HG03378 (cell line): ENCODE data around the gene TBC1D9B.
"Not testable (repeated sequence)": the region's sequence is repeated elsewhere in the genome, so short reads cannot be mapped to it uniquely, and the experiment has no call there.

Source experiments
- ATAC-seq: cut with Tn5 transposase; IDR thresholded peaks from one replicate; pipeline ENCODE4 v1.9.1; 2021; ENCODE audit warnings: mild to moderate bottlenecking, moderate library complexity; ENCODE audit not compliant: unreplicated experiment

The TBC1D9B gene

GRCh38 chr5:179840766-179841165 lies 66.9 kb downstream of the TBC1D9B start:
- ATAC-seq: no peak

DNA sequence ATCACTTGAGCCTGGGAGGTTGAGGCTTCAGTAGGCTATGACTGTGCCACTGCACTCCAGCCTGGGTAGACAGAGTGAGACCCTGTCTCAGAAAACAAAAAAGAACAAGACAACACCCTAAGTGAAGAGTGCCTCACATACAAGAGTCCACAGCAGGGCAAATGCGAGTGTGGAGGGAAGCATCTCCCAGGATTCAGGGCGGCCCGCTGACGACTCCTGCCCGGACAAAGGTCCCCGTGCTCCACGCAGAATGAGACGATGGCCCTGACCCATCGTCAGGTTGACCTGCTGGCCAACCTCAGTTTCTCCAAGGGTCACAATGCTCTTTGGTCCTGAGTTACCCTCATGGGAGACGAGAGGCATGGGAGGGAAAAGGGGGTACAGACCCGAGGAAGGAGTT lies 67.4 kb downstream of the TBC1D9B start:
- ATAC-seq: no peak

DNA sequence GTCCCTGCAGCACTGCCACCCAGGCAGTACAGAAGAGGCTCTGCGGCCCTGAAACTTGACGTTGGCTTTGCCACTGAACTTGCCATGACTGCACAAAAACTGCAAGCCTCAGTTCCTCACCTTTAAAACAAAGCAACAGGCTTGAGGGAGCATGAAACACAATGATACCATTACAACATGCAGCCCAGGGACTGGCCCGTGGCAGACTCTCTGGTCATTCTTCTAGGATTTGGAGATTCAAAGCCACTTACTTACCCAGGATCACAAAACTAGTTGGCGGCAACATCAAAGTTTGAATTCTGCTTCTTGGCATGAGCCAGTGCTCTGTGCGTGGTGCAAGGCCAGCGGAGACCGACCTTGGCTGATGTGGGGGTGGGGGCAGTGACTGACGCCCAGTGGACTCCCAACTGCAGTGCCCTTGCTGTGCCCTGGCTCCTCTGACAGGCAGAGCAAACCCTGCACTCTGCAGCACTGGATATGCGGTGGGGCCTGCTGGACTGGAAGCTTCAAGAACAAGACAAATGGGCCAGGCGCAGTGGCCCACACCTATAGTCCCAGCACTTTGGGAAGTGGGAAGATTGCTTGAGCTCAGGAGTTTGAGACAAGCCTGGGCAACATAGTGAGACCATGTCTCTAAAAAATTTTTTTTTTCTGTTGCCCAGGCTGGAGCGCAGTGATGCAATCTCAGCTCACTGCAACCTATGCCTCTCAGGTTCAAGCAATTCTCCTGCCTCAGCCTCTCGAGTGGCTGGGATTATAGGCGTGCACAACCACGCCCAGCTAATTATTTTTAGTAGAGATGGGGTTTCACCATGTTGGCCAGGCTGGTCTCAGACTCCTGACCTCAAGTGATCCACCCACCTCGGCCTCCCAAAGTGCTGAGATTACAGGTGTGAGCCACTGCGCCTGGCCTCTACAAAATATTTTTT lies 68.1 kb downstream of the TBC1D9B start:
- no peak for ATAC-seq

- ATAC-seq: no peak
Measured at GRCh38 chr5:179837076-179838011, 70.4 kb downstream of the TBC1D9B start.

- ATAC-seq: peak; percentile 43
Measured at GRCh38 chr5:179836225-179837019, 71.3 kb downstream of the TBC1D9B start.

DNA sequence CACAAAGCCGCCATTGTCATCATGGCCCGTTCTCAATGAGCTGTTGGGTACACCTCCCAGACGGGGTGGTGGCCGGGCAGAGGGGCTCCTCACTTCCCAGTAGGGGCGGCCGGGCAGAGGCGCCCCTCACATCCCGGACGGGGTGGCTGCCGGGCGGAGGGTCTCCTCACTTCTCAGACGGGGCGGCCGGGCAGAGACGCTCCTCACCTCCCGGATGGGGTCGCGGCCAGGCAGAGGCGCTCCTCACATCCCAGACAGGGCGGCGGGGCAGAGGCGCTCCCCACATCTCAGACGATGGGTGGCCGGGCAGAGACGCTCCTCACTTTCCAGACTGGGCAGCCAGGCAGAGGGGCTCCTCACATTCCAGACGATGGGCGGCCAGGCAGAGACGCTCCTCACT lies 72.8 kb downstream of the TBC1D9B start:
- not testable (repeated sequence) for ATAC-seq

- ATAC-seq: no peak
Measured at GRCh38 chr5:179834120-179834519, 73.6 kb downstream of the TBC1D9B start.

- ATAC-seq: no peak
Measured at GRCh38 chr5:179833709-179834070, 74.0 kb downstream of the TBC1D9B start.

- ATAC-seq: no peak
Measured at GRCh38 chr5:179833056-179833708, 74.5 kb downstream of the TBC1D9B start.

DNA sequence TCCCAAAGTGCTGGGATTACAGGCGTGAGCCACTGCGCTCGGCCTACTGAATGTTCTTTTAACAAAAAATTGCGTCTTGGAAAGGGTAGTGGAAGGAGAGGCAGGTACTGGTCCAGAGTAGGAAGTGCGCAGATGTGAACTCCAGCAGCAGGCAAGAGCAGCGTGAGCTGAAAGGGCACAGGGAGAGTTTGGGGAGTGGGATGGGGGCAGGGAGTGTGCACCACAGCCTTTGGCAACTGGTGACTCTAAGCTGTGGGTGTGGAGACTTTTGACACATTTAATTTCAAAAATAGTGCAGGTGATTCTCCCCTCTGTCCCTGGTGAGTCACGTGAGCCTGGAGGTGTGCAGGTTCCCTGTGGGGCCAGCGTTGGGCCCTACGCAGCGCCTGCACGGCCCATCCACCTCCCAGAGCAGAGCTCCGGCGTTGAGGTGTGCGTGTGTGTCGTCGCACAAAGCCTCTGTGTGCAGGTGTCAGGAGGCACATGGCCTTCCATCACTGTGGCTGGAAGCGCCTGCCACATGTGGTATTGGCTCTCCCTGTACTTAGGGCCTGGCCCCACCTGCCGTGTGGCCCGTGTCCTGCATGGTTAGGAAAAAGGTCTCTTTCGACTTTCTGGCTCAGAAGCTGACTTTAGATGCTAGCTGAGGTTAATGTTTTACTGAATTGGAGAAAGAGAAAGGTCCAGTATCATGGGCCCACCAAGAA lies 75.5 kb downstream of the TBC1D9B start:
- no peak for ATAC-seq

DNA sequence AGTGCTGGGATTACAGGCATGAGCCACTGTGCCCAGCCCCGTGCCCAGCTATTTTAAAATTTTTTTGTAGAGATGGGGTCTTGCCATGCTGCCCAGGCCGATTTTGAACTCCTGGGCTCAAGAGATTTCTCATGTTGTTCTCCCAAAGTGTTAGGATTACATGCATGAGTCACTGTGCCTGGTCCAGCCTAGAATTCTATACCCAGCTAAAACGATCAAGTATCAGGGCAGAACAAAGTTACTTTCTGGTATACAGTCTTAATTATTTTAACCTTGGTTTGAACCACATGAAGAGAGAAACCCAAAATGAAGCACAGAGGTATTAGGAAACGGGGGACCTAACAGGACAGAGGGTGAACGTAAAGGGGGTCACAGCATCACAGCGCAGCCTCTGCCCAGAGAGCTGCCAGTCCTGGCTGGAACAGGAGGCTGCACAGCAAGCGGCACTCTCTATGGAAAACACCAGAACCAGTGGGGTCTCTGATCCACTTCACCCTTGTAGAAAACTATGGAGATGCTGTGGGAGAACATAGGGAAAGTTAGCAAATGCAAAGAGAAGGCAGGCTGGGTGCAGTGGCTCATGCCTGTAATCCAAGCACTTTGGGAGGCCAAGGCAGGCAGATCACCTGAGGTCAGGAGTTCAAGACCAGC lies 76.8 kb downstream of the TBC1D9B start:
- ATAC-seq: no peak

GRCh38 chr5:179829732-179830435 lies 77.8 kb downstream of the TBC1D9B start:
- no peak for ATAC-seq

DNA sequence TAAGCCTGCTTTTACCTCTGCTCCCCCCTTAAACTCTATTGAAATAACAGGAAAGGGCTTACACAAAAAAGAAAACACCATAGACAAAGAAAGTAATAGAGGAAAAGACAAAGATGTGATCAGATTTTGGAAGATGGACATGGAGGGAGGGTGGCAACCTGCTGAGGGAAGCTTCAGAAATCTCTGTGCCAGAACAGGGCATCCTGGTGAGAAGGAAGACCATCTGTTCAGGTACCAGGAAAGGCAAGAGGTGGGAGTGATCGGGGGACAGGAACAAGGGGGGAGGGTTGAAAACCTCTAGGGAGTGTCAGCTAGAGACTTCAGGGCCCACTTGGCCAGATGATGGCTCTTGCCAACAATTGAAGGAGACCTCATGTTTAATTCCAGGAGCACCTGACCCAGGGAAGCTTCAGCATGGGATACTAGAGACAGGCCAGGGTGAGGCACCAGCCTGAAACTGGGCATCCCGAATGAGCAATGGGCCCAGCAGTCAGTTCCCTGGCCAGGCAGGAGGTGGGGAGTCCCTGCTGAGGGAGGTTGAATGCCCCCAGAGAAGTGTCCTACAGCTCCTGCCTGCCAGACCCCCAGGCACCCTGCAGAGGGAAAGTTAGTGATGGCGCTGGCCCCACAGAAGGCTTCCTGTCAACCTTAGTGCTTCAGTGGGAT lies 78.8 kb downstream of the TBC1D9B start:
- no peak for ATAC-seq

- ATAC-seq: no peak
Measured at GRCh38 chr5:179827680-179828079, 80.0 kb downstream of the TBC1D9B start.

GRCh38 chr5:179825655-179826182 lies 82.0 kb downstream of the TBC1D9B start:
- ATAC-seq: no peak

DNA sequence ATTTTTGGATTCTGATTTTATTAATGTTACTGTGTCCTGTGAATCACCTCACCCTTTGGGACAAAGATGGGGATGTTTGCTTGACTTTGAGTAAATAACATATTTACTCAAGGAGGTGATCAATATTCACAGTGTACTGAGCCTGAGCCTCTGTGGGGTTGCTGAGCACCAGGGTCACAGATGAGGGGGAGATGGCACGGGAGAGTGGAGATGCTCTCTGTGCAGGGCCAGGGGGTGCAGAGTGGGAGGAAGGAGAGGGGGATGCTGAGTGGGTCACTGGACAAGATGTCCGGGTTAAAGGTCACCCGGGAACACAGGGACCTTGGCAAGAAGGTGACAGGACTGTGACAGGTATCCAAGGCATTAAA lies 83.0 kb downstream of the TBC1D9B start:
- no peak for ATAC-seq

DNA sequence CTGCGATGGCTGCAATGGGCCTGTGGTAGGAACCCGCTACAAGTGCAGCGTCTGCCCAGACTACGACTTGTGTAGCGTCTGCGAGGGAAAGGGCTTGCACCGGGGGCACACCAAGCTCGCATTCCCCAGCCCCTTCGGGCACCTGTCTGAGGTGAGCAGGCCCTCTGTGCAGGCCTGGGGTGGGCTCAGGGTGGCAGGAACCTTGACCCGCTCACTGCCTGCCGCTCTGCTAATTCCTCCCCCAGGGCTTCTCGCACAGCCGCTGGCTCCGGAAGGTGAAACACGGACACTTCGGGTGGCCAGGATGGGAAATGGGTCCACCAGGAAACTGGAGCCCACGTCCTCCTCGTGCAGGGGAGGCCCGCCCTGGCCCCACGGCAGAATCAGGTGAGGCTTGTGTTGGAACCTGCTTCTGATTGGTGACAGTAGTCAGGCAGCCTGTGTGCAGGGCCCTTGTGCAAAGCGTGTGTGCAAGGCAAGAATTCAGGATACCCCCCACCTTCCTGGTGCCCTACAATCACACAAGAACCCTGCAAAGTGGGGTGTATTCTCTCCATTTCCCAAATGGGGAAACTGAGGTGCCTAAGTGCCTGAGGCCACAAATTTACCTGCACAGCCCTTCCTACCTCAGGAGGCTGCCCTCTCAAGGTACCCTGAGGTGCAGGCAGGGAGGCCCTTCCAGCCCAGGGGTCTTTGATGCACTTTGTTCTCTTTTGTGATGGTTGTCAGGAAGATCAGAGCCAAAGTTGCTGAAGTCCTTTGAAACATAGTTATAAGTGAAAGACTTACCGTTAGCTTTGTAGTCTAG lies 83.6 kb downstream of the TBC1D9B start:
- no peak for ATAC-seq
